ENCODE results near the gene PDE6A.
"Not testable (repeated sequence)": the region's sequence is repeated elsewhere in the genome, so short reads cannot be mapped to it uniquely, and the experiment has no call there.

Gene PDE6A

GRCh38 chr5:149892594-149892993, 52.0 kb downstream of the PDE6A start:
- no peak for DNase-seq

GRCh38 chr5:149888280-149888679, 56.3 kb downstream of the PDE6A start:
- DNase-seq, result no peak

- no peak for DNase-seq
Measured at GRCh38 chr5:149887622-149888183, 56.9 kb downstream of the PDE6A start.

- DNase-seq, result no peak
Measured at GRCh38 chr5:149886692-149887470, 57.7 kb downstream of the PDE6A start.

- no peak for DNase-seq
Measured at GRCh38 chr5:149886060-149886459, 58.5 kb downstream of the PDE6A start.

GRCh38 chr5:149885513-149885912, 59.1 kb downstream of the PDE6A start:
- no peak for DNase-seq

GRCh38 chr5:149883550-149883949, 61.0 kb downstream of the PDE6A start:
- no peak for DNase-seq

- not testable (repeated sequence) for DNase-seq
Measured at GRCh38 chr5:149882633-149883032, 62.0 kb downstream of the PDE6A start.

- DNase-seq, result no peak
Measured at GRCh38 chr5:149881874-149882273, 62.7 kb downstream of the PDE6A start.

- no peak for DNase-seq
Measured at GRCh38 chr5:149881069-149881622, 63.4 kb downstream of the PDE6A start.

- not testable (repeated sequence) for DNase-seq
Measured at GRCh38 chr5:149879593-149879992, 65.0 kb downstream of the PDE6A start.

- no peak for DNase-seq
Measured at GRCh38 chr5:149878371-149878770, 66.2 kb downstream of the PDE6A start.

GRCh38 chr5:149873896-149874295, 70.7 kb downstream of the PDE6A start:
- DNase-seq, result no peak

- no peak for DNase-seq
Measured at GRCh38 chr5:149872351-149873040, 72.1 kb downstream of the PDE6A start.

GRCh38 chr5:149871471-149871870, 73.1 kb downstream of the PDE6A start:
- no peak for DNase-seq

- no peak for DNase-seq
Measured at GRCh38 chr5:149870697-149871096, 73.9 kb downstream of the PDE6A start.

- no peak for DNase-seq
Measured at GRCh38 chr5:149870232-149870631, 74.4 kb downstream of the PDE6A start.

GRCh38 chr5:149869411-149869821, 75.2 kb downstream of the PDE6A start:
- no peak for DNase-seq

GRCh38 chr5:149865746-149866145, 78.8 kb downstream of the PDE6A start:
- no peak for DNase-seq

GRCh38 chr5:149863830-149864229, 80.8 kb downstream of the PDE6A start:
- DNase-seq, result no peak

GRCh38 chr5:149863176-149863575, 81.4 kb downstream of the PDE6A start:
- no peak for DNase-seq

GRCh38 chr5:149860801-149861322, 83.7 kb downstream of the PDE6A start:
- DNase-seq, result no peak

- no peak for DNase-seq
Measured at GRCh38 chr5:149859746-149860145, 84.8 kb downstream of the PDE6A start.
